Heart left ventricle (tissue), 16 donors: ENCODE data around the gene CBX8. TPM values are rescaled to one million over a fixed set of nuclear protein-coding genes. Genes with fewer than 3 reads are reported as not detected.

Experiments
- ATAC-seq, 4 donors: fragments of 200-7000 bp; cut with Tn5 transposase; one replicate each; pipeline ENCODE4 v1.9.1; 2020 to 2022; ENCODE audit warnings: moderate library complexity in 4 of 4, mild to moderate bottlenecking in 3 of 4, moderate number of reproducible peaks in 1 of 4
- DNase-seq, 5 donors: peaks; one replicate each; pipeline ENCODE4 v3.0.0-alpha.2; 2020
- H3K27ac ChIP-seq, 12 donors: fragments of 200-600 bp; sonication (generic) in 4 of 12; one replicate each; pipeline versions ENCODE4 v1.5.0 to v1.8.0; 2016 to 2022; ENCODE audit warnings: mild to moderate bottlenecking in 2 of 12
- H3K27me3 ChIP-seq, 9 donors: fragments of 200-600 bp; sonication (generic) in 2 of 9; one replicate each; pipeline versions ENCODE4 v1.5.1 to v1.8.0; 2016 to 2022; ENCODE audit warnings: mild to moderate bottlenecking in 3 of 9
- H3K36me3 ChIP-seq, 9 donors: fragments of 200-600 bp; sonication (generic) in 2 of 9; one replicate each; pipeline versions ENCODE4 v1.5.0 to v1.8.0; 2018 to 2022; ENCODE audit warnings: mild to moderate bottlenecking in 2 of 9
- H3K4me1 ChIP-seq, 12 donors: fragments of 200-600 bp; sonication (generic) in 4 of 12; one replicate each; pipeline versions ENCODE4 v1.5.0 to v1.8.0; 2016 to 2022; ENCODE audit warnings: mild to moderate bottlenecking in 3 of 12
- H3K4me3 ChIP-seq, 12 donors: fragments of 200-600 bp; sonication (generic) in 4 of 12; one replicate each; pipeline versions ENCODE4 v1.5.0 to v1.8.0; 2017 to 2022; ENCODE audit warnings: mild to moderate bottlenecking in 9 of 12, moderate library complexity in 4 of 12
- H3K9me3 ChIP-seq, 12 donors: fragments of 200-600 bp; sonication (generic) in 4 of 12; one replicate each; pipeline versions ENCODE4 v1.5.0 to v1.8.0; 2016 to 2022; ENCODE audit warnings: mild to moderate bottlenecking in 1 of 12
- POLR2A ChIP-seq, 2 donors: fragments of 450-650 bp; IDR thresholded peaks; one replicate each; pipeline ENCODE4 v1.6.1; 2017; ENCODE audit warnings: antibody characterized with exemption in 2 of 2, mild to moderate bottlenecking in 2 of 2, moderate library complexity in 2 of 2
- WGBS, 4 donors: extraction: QIAGEN DNeasy Blood & Tissue Kit in 2 of 4; methylation state at CpG; one replicate each; pipeline versions ENCODE4 v1.1.5 to v1.1.7; 2013 to 2018; 5-methylcytosine and 5-hydroxymethylcytosine counted together
- intact Hi-C, 10 donors: fragments of 100-400 bp; cut with DNase I; formaldehyde crosslinking; loops; one replicate each; pipeline versions ENCODE4 v1.11.1 to v1.14.2; 2022
- polyA plus RNA-seq, 2 donors: library from polyadenylated mRNA; stranded (reverse); fragments of 200-250 nt; gene quantifications; one replicate each; pipeline ENCODE4 v1.2.3, GENCODE V29; 2013
- total RNA-seq, 9 donors: library from RNA; depleted of rRNA in 2 of 9; stranded (reverse); fragments of >200 nt in 2 of 9; fragmentation: NEBNext Ultra II Directional in 3 of 9; extraction: Animal tissue kit (Norgen Biotek cat#: 25700) in 3 of 9; gene quantifications; one replicate each; pipeline versions ENCODE4 v1.1.0 to v1.2.4, GENCODE V29; 2016 to 2023
- TF ChIP-seq, protein P1 (sequence below), 12 donors: fragments of 200-600 bp; sonication (generic) in 4 of 12; IDR thresholded peaks; one replicate each; pipeline versions ENCODE4 v1.5.0 to v1.8.0; 2018 to 2022; ENCODE audit warnings: antibody characterized with exemption in 12 of 12, mild to moderate bottlenecking in 5 of 12
- donor health status: ischemic (EF 13 %, LVEDD 7.1; RV severe dilation, severe dysfunction).
- donor health status: healthy with polysubstance abuse.
- donor health status: DM: no; HTN: yes; CAD: no.
- donor health status: DM: no; HTN: no; CAD: no.
- donor health status: ischemic (EF 25% LVEDD 6.9; RV normal size, moderate dysfunction).
- donor health status: ischemic (EF 25% LVEDD 5.7; RV mildly dilated, moderate dysfunction).
- donor health status: healthy.
- donor health status: DM: yes; HTN: yes; CAD: no.
- donor health status: ischemic (EF 35%, LVEDD 5.7; RV mildly dilated, moderate dysfunction).
- donor health status: nonischemic (EF 11% LVEDD 7.7; RV severe dilation, severe dysfunction).
- donor health status: DM: yes; HTN: yes; CAD: no.
- donor health status: PGD.
- donor health status: ischemic (EF 29% LVEDD 5.4; RV normal size, mild dysfunction).
- donor health status: nonischemic (EF 23%, LVEDD 6.1; RV moderate dilation, normal function).

The CBX8 gene
- total and polyA plus RNA-seq, 11 donors, result 1.5 to 9.2 (median 5.1) TPM

DNA sequence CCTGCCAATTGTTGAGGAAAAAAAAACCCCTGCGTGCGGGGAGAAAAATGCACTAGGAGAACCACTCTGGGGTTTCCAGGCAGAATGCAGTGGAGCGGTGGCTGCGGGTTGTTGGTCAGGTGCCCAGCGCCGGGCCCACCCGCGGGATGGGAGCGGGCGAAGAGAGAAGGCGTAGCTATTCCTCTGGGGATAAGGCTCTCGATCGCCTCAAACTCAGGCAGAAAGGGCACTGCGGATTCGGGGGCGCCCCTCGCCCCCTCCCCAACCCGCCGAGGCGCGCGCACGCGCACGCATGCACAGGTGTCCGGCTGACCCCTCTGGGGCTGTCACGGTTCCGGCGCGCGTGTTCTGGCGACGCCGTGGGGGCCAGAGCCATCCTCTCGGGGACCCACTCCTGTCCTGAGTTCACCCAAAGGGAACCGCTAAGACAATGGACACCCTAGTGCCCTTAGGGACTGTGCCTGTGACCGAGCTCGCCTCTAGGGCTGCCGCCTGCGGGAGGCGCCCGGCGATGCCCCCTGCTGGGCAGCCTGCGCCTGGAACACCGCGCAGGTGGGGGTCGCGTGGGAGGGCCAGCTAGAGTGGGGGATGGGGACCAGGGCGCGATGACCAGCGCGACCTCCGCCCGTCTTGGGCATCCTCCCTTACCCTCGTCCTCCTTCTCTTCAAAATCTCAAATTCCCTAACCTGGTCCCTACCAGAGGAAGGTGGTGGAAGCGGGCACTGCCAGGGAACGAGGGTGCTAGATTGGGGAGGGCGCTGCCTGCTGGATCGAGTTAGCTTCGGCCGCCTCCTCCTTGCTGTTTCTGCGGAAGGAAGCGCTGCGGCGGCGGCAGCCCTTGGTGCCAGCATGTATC, 14.4 kb upstream of the CBX8 start:
- Histone ChIP-seq H3K9me3 (no peaks in the 10 kb centered on the region), H3K36me3 (no peaks in the 10 kb centered on the region), H3K4me1 (peaks cover 4 to 63% (median 34%) of the 10 kb centered on the region in 12 donors), H3K4me3 (peak overlapping the region in 10 of 12 donors; percentile 12 to 46 (median 27)), H3K27me3 (peaks cover 73 to 94% (median 92%) of the 10 kb centered on the region in 9 donors), H3K27ac (no peak overlapping the region)
- TF ChIP-seq, protein P1, sequence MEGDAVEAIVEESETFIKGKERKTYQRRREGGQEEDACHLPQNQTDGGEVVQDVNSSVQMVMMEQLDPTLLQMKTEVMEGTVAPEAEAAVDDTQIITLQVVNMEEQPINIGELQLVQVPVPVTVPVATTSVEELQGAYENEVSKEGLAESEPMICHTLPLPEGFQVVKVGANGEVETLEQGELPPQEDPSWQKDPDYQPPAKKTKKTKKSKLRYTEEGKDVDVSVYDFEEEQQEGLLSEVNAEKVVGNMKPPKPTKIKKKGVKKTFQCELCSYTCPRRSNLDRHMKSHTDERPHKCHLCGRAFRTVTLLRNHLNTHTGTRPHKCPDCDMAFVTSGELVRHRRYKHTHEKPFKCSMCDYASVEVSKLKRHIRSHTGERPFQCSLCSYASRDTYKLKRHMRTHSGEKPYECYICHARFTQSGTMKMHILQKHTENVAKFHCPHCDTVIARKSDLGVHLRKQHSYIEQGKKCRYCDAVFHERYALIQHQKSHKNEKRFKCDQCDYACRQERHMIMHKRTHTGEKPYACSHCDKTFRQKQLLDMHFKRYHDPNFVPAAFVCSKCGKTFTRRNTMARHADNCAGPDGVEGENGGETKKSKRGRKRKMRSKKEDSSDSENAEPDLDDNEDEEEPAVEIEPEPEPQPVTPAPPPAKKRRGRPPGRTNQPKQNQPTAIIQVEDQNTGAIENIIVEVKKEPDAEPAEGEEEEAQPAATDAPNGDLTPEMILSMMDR (IDR thresholded peaks at IDR 0.05), result peak; percentile 42 to 75 (median 63)
- no peak for TF ChIP-seq POLR2A (IDR thresholded peaks at IDR 0.05)
- intact Hi-C loops, result loop anchor here in 3 of 10 donors (2.0 to 5.0 kb wide), 3 partner anchors 20 to 181 kb away; no protein-coding TSS in a partner anchor
- DNase-seq, result peak in 1 of 5 donors; percentile 33
- ATAC-seq, result peak in 3 of 4 donors; percentile 66 to 73 (median 72)
- WGBS, 4 donors, result 1 to 4% (median 3%) methylated on average over 42 to 66 of the region's 66 CpGs

DNA sequence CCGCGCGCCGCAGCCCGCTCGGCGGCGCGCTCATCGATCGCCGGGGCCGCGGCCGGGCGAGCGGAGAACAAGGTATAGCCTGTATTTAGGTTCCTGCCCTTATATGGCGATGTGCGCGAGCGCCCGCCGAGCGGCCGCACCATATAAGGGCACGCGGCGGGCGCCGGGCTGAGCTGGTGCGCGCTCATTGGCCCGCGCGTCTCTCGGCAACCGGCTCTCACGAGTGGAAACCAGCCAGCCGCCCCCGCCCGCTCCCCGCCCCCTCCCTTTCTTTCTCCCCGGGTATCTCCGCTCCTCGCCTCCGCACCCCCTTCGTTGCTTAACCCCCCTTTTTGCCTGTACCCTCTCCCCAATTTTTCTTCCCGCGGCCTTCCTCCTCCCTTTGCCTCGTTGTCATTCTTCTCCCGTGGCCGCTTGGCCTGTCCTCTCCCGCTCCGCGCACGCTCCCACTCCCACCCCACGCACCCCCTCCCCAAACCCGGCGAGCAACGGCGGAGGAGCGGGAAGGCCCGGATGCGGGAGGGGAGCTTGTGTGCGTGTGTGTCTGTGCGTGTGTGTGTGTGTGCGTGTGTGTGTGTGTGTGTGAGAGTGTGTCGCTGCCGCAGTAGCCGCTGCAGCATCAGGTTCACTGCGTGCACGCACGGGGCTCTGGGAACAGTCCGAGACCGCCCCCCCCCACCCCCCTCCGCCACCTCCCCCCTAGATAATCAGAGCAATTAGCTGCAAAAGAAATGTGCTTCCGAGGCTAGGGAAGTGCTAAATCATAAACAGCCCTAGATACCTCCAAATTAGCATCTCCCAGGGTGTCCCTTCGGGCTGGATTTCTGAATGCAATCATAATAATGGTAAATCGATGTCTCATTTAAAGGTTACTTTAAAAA, 13.5 kb upstream of the CBX8 start:
- no peak for TF ChIP-seq POLR2A (IDR thresholded peaks at IDR 0.05)
- TF ChIP-seq, protein P1 (IDR thresholded peaks at IDR 0.05), result no peak
- H3K4me3 ChIP-seq, result peak overlapping the region in 10 of 12 donors; percentile 6 to 46 (median 30)
- ATAC-seq (peak; percentile 57 to 85 (median 82)), DNase-seq (peak; percentile 71 to 88 (median 80))
- H3K4me1 ChIP-seq, result peaks cover 4 to 60% (median 33%) of the 10 kb centered on the region in 12 donors
- WGBS, 4 donors, result 1% methylated on average over 42 to 79 of the region's 79 CpGs
- intact Hi-C loops, result loop anchor here in 3 of 10 donors (2.0 to 5.0 kb wide), 3 partner anchors 20 to 182 kb away; no protein-coding TSS in a partner anchor
- no peaks in the 10 kb centered on the region for H3K9me3 ChIP-seq
- H3K27me3 ChIP-seq, result peaks cover 73 to 94% (median 91%) of the 10 kb centered on the region in 9 donors
- H3K27ac ChIP-seq, result no peak overlapping the region
- H3K36me3 ChIP-seq, result no peaks in the 10 kb centered on the region

DNA sequence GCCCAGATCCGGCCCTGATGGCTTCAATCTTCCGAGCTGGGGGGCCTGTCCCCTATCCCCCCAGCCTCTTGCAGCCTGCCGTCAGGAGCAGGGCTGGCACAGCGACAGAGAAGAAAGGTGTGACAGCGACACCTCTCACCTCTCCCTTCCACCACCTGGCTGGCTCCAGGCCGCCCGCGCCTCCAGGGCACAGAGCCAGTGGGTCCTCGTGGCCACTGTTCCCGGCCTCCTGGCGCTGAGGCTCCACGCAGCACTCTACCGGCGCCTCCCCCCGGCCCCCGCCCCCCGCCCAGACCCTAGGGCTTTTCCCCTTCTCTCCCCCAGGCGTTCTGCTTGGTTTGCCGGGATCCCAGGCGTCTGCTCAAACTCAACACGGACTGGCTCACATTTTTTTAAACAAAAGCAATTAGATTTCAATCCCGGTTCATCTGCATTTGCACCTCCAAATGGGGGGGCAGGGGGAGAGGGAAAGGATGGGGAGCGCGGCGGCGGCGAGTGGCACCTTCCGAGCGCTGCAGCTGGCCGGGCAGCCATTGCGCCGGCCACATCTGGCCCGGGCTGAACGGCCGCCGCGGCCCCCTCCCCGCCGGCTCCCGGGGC, 12.8 kb upstream of the CBX8 start:
- no peak for DNase-seq

More for the DNA sequence above, 12.8 kb upstream of the CBX8 start:
- Histone ChIP-seq H3K4me1 (peaks cover under 1 to 53% (median 27%) of the 10 kb centered on the region in 12 donors), H3K4me3 (peak overlapping the region in 4 of 12 donors; percentile 8 to 38 (median 26)), H3K27ac (no peak overlapping the region), H3K36me3 (no peaks in the 10 kb centered on the region), H3K27me3 (peaks cover 75 to 94% (median 91%) of the 10 kb centered on the region in 9 donors), H3K9me3 (no peaks in the 10 kb centered on the region)
- intact Hi-C loops, result loop anchor here in 6 of 10 donors (2.0 to 10.0 kb wide), 8 partner anchors 21 to 183 kb away; partner anchors contain the start of gene CBX4 (in 1 of the 6)
- 6 to 13% (median 9%) methylated on average over 17 to 40 of the region's 40 CpGs for WGBS, 4 donors
- ATAC-seq, result no peak
- TF ChIP-seq, protein P1 (IDR thresholded peaks at IDR 0.05), result no peak
- TF ChIP-seq POLR2A (IDR thresholded peaks at IDR 0.05), result no peak
